Neuron (in vitro differentiated cells): ENCODE data around the gene HCN1.

Experiments used
- H2AFZ ChIP-seq: one replicate; pipeline ENCODE4 v1.6.1; 2013; ENCODE audit warnings: low read depth, mild to moderate bottlenecking, inconsistent platforms, low read length, moderate library complexity
- H3K27me3 ChIP-seq: one replicate; pipeline ENCODE4 v1.6.1; 2013; ENCODE audit warnings: low read length; ENCODE audit not compliant: insufficient read depth
- H3K36me3 ChIP-seq: one replicate; pipeline ENCODE4 v1.6.1; 2013; ENCODE audit warnings: low read length; ENCODE audit not compliant: insufficient read depth
- H3K4me1 ChIP-seq: one replicate; pipeline ENCODE4 v1.6.1; 2013; ENCODE audit warnings: low read length; ENCODE audit not compliant: insufficient read depth
- H3K4me3 ChIP-seq: 2 replicates; pipeline ENCODE4 v1.5.1; 2013; ENCODE audit warnings: mild to moderate bottlenecking, low read length, moderate library complexity
- H3K9me3 ChIP-seq: one replicate; pipeline ENCODE4 v1.6.1; 2013; ENCODE audit warnings: low read length

The HCN1 gene

GRCh38 chr5:45680950-45681349, 15.2 kb downstream of the HCN1 start:
- Histone ChIP-seq H3K4me1 (no peaks in the 10 kb centered on the region), H3K36me3 (no peaks in the 10 kb centered on the region), H3K9me3 (no peaks in the 10 kb centered on the region), H3K4me3 (no peak overlapping the region), H2AFZ (no peak overlapping the region), H3K27me3 (no peaks in the 10 kb centered on the region)

- no peak overlapping the region for H3K4me3 ChIP-seq
- H3K27me3 ChIP-seq = no peaks in the 10 kb centered on the region
- no peaks in the 10 kb centered on the region for H3K9me3 ChIP-seq
- no peaks in the 10 kb centered on the region for H3K4me1 ChIP-seq
- H3K36me3 ChIP-seq = no peaks in the 10 kb centered on the region
- no peak overlapping the region for H2AFZ ChIP-seq
Measured at GRCh38 chr5:45677524-45677923, 18.7 kb downstream of the HCN1 start.

- Histone ChIP-seq H3K36me3 (no peaks in the 10 kb centered on the region), H2AFZ (no peak overlapping the region), H3K27me3 (no peaks in the 10 kb centered on the region), H3K9me3 (no peaks in the 10 kb centered on the region), H3K4me1 (no peaks in the 10 kb centered on the region), H3K4me3 (no peak overlapping the region)
Measured at GRCh38 chr5:45672271-45672670, 23.9 kb downstream of the HCN1 start.

- Histone ChIP-seq H3K4me3 (no peak overlapping the region), H3K36me3 (no peaks in the 10 kb centered on the region), H2AFZ (no peak overlapping the region), H3K9me3 (no peaks in the 10 kb centered on the region), H3K4me1 (no peaks in the 10 kb centered on the region), H3K27me3 (no peaks in the 10 kb centered on the region)
Measured at GRCh38 chr5:45648744-45649143, 47.4 kb downstream of the HCN1 start.

- Histone ChIP-seq H3K27me3 (no peaks in the 10 kb centered on the region), H3K4me1 (no peaks in the 10 kb centered on the region), H3K9me3 (no peaks in the 10 kb centered on the region), H3K4me3 (no peak overlapping the region), H3K36me3 (no peaks in the 10 kb centered on the region), H2AFZ (no peak overlapping the region)
Measured at GRCh38 chr5:45643056-45643455, 53.1 kb downstream of the HCN1 start.

GRCh38 chr5:45642370-45642769, 53.8 kb downstream of the HCN1 start:
- Histone ChIP-seq H3K27me3 (no peaks in the 10 kb centered on the region), H3K4me3 (no peak overlapping the region), H3K36me3 (no peaks in the 10 kb centered on the region), H3K4me1 (no peaks in the 10 kb centered on the region), H2AFZ (no peak overlapping the region), H3K9me3 (no peaks in the 10 kb centered on the region)

GRCh38 chr5:45639040-45639439, 57.1 kb downstream of the HCN1 start:
- Histone ChIP-seq H3K36me3 (no peaks in the 10 kb centered on the region), H3K27me3 (no peaks in the 10 kb centered on the region), H3K9me3 (no peaks in the 10 kb centered on the region), H3K4me1 (no peaks in the 10 kb centered on the region), H2AFZ (no peak overlapping the region), H3K4me3 (no peak overlapping the region)

- no peaks in the 10 kb centered on the region for H3K4me1 ChIP-seq
- H3K9me3 ChIP-seq = no peaks in the 10 kb centered on the region
- H3K27me3 ChIP-seq = no peaks in the 10 kb centered on the region
- H2AFZ ChIP-seq = no peak overlapping the region
- no peaks in the 10 kb centered on the region for H3K36me3 ChIP-seq
- H3K4me3 ChIP-seq = no peak overlapping the region
Measured at GRCh38 chr5:45627076-45627656, 69.0 kb downstream of the HCN1 start.

- no peak overlapping the region for H2AFZ ChIP-seq
- no peak overlapping the region for H3K4me3 ChIP-seq
- H3K36me3 ChIP-seq = no peaks in the 10 kb centered on the region
- no peaks in the 10 kb centered on the region for H3K27me3 ChIP-seq
- no peaks in the 10 kb centered on the region for H3K4me1 ChIP-seq
- H3K9me3 ChIP-seq = no peaks in the 10 kb centered on the region
Measured at GRCh38 chr5:45623832-45624231, 72.3 kb downstream of the HCN1 start.

- H3K36me3 ChIP-seq = no peaks in the 10 kb centered on the region
- no peaks in the 10 kb centered on the region for H3K9me3 ChIP-seq
Measured at GRCh38 chr5:45622365-45622764, 73.8 kb downstream of the HCN1 start.

GRCh38 chr5:45617859-45618416, 78.2 kb downstream of the HCN1 start:
- no peak overlapping the region for H3K4me3 ChIP-seq
- H3K27me3 ChIP-seq = no peaks in the 10 kb centered on the region
- no peaks in the 10 kb centered on the region for H3K9me3 ChIP-seq
- H3K36me3 ChIP-seq = no peaks in the 10 kb centered on the region
- no peaks in the 10 kb centered on the region for H3K4me1 ChIP-seq
- no peak overlapping the region for H2AFZ ChIP-seq

More at GRCh38 chr5:45622365-45622764, 73.8 kb downstream of the HCN1 start:
- no peak overlapping the region for H2AFZ ChIP-seq
- H3K4me1 ChIP-seq = no peaks in the 10 kb centered on the region
- H3K27me3 ChIP-seq = no peaks in the 10 kb centered on the region
- no peak overlapping the region for H3K4me3 ChIP-seq

- H3K4me1 ChIP-seq = no peaks in the 10 kb centered on the region
- no peaks in the 10 kb centered on the region for H3K27me3 ChIP-seq
- no peak overlapping the region for H3K4me3 ChIP-seq
- H3K9me3 ChIP-seq = no peaks in the 10 kb centered on the region
- no peak overlapping the region for H2AFZ ChIP-seq
- H3K36me3 ChIP-seq = no peaks in the 10 kb centered on the region
Measured at GRCh38 chr5:45609661-45610060, 86.5 kb downstream of the HCN1 start.

GRCh38 chr5:45604092-45604491, 92.1 kb downstream of the HCN1 start:
- H3K36me3 ChIP-seq = no peaks in the 10 kb centered on the region
- H3K27me3 ChIP-seq = no peaks in the 10 kb centered on the region
- no peaks in the 10 kb centered on the region for H3K9me3 ChIP-seq
- H3K4me3 ChIP-seq = no peak overlapping the region
- H3K4me1 ChIP-seq = no peaks in the 10 kb centered on the region
- no peak overlapping the region for H2AFZ ChIP-seq

GRCh38 chr5:45601424-45601823, 94.8 kb downstream of the HCN1 start:
- Histone ChIP-seq H3K9me3 (no peaks in the 10 kb centered on the region), H3K4me1 (no peaks in the 10 kb centered on the region), H3K36me3 (no peaks in the 10 kb centered on the region), H2AFZ (no peak overlapping the region), H3K4me3 (no peak overlapping the region), H3K27me3 (no peaks in the 10 kb centered on the region)
